ENCODE data around the gene KIRREL1. TPM values are rescaled to one million over a fixed set of nuclear protein-coding genes. Genes with fewer than 3 reads are reported as not detected.

The KIRREL1 gene
- total and polyA plus RNA-seq, 2 donors from 2014 or later, result 13.7 to 54.9 TPM

DNA sequence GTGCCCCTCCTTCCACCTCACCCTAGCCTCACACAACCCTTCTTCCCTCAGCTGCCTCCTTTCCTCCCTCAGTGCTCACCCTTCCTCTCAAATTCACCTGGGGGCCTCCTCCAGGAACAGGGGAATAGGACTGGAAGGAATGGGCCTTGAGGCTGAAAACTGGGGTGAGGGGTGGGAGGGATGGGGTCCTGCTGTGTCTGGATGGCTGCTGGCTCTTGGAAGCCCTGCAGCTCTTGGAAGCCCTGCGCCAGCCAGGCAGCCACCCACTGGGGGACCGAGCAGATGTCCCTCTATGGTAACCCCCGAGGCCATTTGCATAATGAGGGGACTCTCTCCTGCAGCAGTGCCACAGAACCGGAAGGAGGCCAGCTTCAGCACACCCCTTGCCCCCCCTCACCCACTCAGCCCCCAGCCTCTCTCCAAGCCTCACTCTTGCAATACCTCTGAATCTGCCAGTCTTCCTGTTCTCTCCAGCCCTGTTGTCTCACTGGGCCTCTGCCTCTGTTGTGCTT, 85.2 kb downstream of the KIRREL1 start:
- no peaks in the 10 kb centered on the region for H3K9me3 ChIP-seq (ENCODE audit: control insufficient read depth in 2 of 3, insufficient read depth in 1 of 3, low read length in 3 of 3)
- DNase-seq (no peak), FAIRE-seq (no peak)
- H3K36me3 ChIP-seq (ENCODE audit: control insufficient read depth in 2 of 3, insufficient read depth in 3 of 3, low read length in 3 of 3), result peaks cover 0 to 10% (median 0%) of the 10 kb centered on the region in 3 donors
- H3K9ac ChIP-seq (ENCODE audit: low read length in 3 of 3), result no peak overlapping the region
- H3K27me3 ChIP-seq (ENCODE audit: control insufficient read depth, insufficient read depth, low read length), result no peaks in the 10 kb centered on the region
- H3K4me1 ChIP-seq (ENCODE audit: control insufficient read depth in 2 of 3, insufficient read depth in 2 of 3, low read depth in 1 of 3, low read length in 3 of 3), result peaks cover 5 to 22% (median 9%) of the 10 kb centered on the region in 3 donors
- intact Hi-C loops (cut with DNase I), result no loop called here
- TF ChIP-seq, protein P1, sequence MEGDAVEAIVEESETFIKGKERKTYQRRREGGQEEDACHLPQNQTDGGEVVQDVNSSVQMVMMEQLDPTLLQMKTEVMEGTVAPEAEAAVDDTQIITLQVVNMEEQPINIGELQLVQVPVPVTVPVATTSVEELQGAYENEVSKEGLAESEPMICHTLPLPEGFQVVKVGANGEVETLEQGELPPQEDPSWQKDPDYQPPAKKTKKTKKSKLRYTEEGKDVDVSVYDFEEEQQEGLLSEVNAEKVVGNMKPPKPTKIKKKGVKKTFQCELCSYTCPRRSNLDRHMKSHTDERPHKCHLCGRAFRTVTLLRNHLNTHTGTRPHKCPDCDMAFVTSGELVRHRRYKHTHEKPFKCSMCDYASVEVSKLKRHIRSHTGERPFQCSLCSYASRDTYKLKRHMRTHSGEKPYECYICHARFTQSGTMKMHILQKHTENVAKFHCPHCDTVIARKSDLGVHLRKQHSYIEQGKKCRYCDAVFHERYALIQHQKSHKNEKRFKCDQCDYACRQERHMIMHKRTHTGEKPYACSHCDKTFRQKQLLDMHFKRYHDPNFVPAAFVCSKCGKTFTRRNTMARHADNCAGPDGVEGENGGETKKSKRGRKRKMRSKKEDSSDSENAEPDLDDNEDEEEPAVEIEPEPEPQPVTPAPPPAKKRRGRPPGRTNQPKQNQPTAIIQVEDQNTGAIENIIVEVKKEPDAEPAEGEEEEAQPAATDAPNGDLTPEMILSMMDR (IDR thresholded peaks at IDR 0.05; ENCODE audit: borderline replicate concordance, extremely low read depth, insufficient read depth), result no peak
- no peak overlapping the region for H3K27ac ChIP-seq (ENCODE audit: low read depth in 2 of 2, low read length in 2 of 2)
- no peak overlapping the region for H3K4me3 ChIP-seq (ENCODE audit: low read length in 3 of 3)

DNA sequence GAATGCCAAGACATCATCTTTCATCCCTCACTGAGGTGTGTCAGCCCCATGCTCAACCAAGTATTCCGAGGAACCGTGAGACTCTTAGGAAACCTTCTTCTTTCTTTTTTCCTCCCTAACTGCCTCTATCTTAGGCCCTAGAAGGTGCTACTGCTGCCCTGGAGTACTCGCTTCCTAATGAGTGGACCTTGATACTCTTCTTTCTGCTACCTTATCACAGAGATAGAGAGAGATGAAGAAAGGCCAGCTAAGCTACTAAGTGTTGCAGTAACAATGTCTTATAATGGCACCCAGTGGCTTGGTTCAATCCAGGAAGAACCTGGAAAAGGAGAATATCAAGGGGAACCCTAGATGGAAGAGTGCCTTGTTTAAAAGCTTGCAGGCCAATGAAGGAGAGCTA, 86.6 kb downstream of the KIRREL1 start:
- H3K4me3 ChIP-seq (ENCODE audit: low read length in 3 of 3), result no peak overlapping the region
- H3K4me1 ChIP-seq (ENCODE audit: control insufficient read depth in 2 of 3, insufficient read depth in 2 of 3, low read depth in 1 of 3, low read length in 3 of 3), result peaks cover 0 to 12% (median 0%) of the 10 kb centered on the region in 3 donors
- H3K9ac ChIP-seq (ENCODE audit: low read length in 3 of 3), result no peak overlapping the region
- intact Hi-C loops (cut with DNase I), result loop anchor here (10.0 kb wide), 1 partner anchor 85 kb away; the partner anchor contains the start of gene KIRREL1
- DNase-seq (no peak), FAIRE-seq (no peak)
- no peaks in the 10 kb centered on the region for H3K27me3 ChIP-seq (ENCODE audit: control insufficient read depth, insufficient read depth, low read length)
- no peak overlapping the region for H3K27ac ChIP-seq (ENCODE audit: low read depth in 2 of 2, low read length in 2 of 2)
- H3K36me3 ChIP-seq (ENCODE audit: control insufficient read depth in 2 of 3, insufficient read depth in 3 of 3, low read length in 3 of 3), result peaks cover 0 to 16% (median 8%) of the 10 kb centered on the region in 3 donors
- no peaks in the 10 kb centered on the region for H3K9me3 ChIP-seq (ENCODE audit: control insufficient read depth in 2 of 3, insufficient read depth in 1 of 3, low read length in 3 of 3)
- TF ChIP-seq, protein P1 (IDR thresholded peaks at IDR 0.05; ENCODE audit: borderline replicate concordance, extremely low read depth, insufficient read depth), result no peak

- no peak overlapping the region for H3K9ac ChIP-seq (ENCODE audit: low read length in 3 of 3)
- intact Hi-C loops (cut with DNase I), result loop anchor here (10.0 kb wide), 1 partner anchor 90 kb away; the partner anchor contains the start of gene KIRREL1
- TF ChIP-seq, protein P1 (IDR thresholded peaks at IDR 0.05; ENCODE audit: borderline replicate concordance, extremely low read depth, insufficient read depth), result no peak
- no peak overlapping the region for H3K4me3 ChIP-seq (ENCODE audit: low read length in 3 of 3)
- H3K9me3 ChIP-seq (ENCODE audit: control insufficient read depth in 2 of 3, insufficient read depth in 1 of 3, low read length in 3 of 3), result no peaks in the 10 kb centered on the region
- H3K4me1 ChIP-seq (ENCODE audit: control insufficient read depth in 2 of 3, insufficient read depth in 2 of 3, low read depth in 1 of 3, low read length in 3 of 3), result no peaks in the 10 kb centered on the region
- FAIRE-seq (no peak), DNase-seq (no peak)
- H3K36me3 ChIP-seq (ENCODE audit: control insufficient read depth in 2 of 3, insufficient read depth in 3 of 3, low read length in 3 of 3), result peaks cover 3 to 20% (median 17%) of the 10 kb centered on the region in 3 donors
- H3K27ac ChIP-seq (ENCODE audit: low read depth in 2 of 2, low read length in 2 of 2), result no peak overlapping the region
- H3K27me3 ChIP-seq (ENCODE audit: control insufficient read depth, insufficient read depth, low read length), result no peaks in the 10 kb centered on the region
Measured at GRCh38 chr1:158084336-158084735, 90.9 kb downstream of the KIRREL1 start.

Measured in kidney (tissue), 14 donors.